SU-DHL-6 (cell line): ENCODE data around the gene GRM3.

Experiments used
- H2AFZ ChIP-seq: fragments of 200-600 bp; sonication (generic); 2 replicates; pipeline ENCODE4 v1.6.1; 2014; ENCODE audit warnings: low read depth, mild to moderate bottlenecking, moderate library complexity, mixed read lengths, antibody characterized with exemption, low read length; ENCODE audit not compliant: severe bottlenecking
- H3F3A ChIP-seq: fragments of 200-600 bp; shearing (Covaris generic); 2 replicates; pipeline ENCODE4 v1.6.0; 2016; ENCODE audit warnings: antibody characterized with exemption, mild to moderate bottlenecking; ENCODE audit not compliant: insufficient read depth
- H3K27ac ChIP-seq: fragments of 200-600 bp; sonication (generic); 2 replicates; pipeline ENCODE4 v1.5.1; 2016; ENCODE audit warnings: low read depth, mild to moderate bottlenecking, low read length, moderate library complexity, mixed read lengths
- H3K27me3 ChIP-seq: fragments of 200-600 bp; sonication (generic), shearing (Covaris generic); 2 replicates; pipeline ENCODE4 v1.6.0; 2014; ENCODE audit warnings: mild to moderate bottlenecking, low read length
- H3K36me3 ChIP-seq: fragments of 200-600 bp; sonication (generic); 2 replicates; pipeline ENCODE4 v1.6.1; 2014; ENCODE audit warnings: mild to moderate bottlenecking, low read length, mixed read lengths
- H3K4me2 ChIP-seq: fragments of 300-600, 200-600 bp; shearing (Covaris generic), sonication (generic); 2 replicates; pipeline ENCODE4 v1.6.0; 2014; ENCODE audit warnings: low read length, low read depth, mild to moderate bottlenecking; ENCODE audit not compliant: poor library complexity, severe bottlenecking
- H3K4me3 ChIP-seq: fragments of 200-600 bp; sonication (generic); 2 replicates; pipeline ENCODE4 v1.5.1; 2014; ENCODE audit warnings: antibody characterized with exemption, low read length, mild to moderate bottlenecking, mixed read lengths; ENCODE audit not compliant: insufficient read depth, poor library complexity, severe bottlenecking
- H3K79me2 ChIP-seq: fragments of 200-600 bp; sonication (generic); 2 replicates; pipeline ENCODE4 v1.6.1; 2014; ENCODE audit warnings: mild to moderate bottlenecking, low read length, moderate library complexity; ENCODE audit not compliant: insufficient read depth
- H3K9ac ChIP-seq: fragments of 200-600 bp; sonication (generic); 2 replicates; pipeline ENCODE4 v1.7.0; 2014; ENCODE audit warnings: mild to moderate bottlenecking, low read length
- H3K9me2 ChIP-seq: fragments of 200-600 bp; sonication (generic); replicated peaks from 2 replicates; pipeline ENCODE4 v1.6.1; 2014; ENCODE audit warnings: low read length; ENCODE audit not compliant: insufficient read depth
- H3K9me3 ChIP-seq: fragments of 200-600 bp; sonication (generic); 2 replicates; pipeline ENCODE4 v1.6.1; 2014; ENCODE audit warnings: low read length, mixed read lengths; ENCODE audit not compliant: insufficient read depth
- H4K20me1 ChIP-seq: fragments of 200-600 bp; sonication (generic); 2 replicates; pipeline ENCODE4 v1.6.1; 2014; ENCODE audit warnings: low read depth, mild to moderate bottlenecking, antibody characterized with exemption, low read length, moderate library complexity, mixed read lengths
- EZH2phosphoT487 ChIP-seq: fragments of 200-600 bp; sonication (generic), shearing (Covaris generic); conservative IDR thresholded peaks from 2 replicates; pipeline ENCODE4 v1.6.1; 2018; ENCODE audit warnings: mild to moderate bottlenecking, antibody characterized with exemption, low read length, moderate library complexity, mixed read lengths
- TF ChIP-seq, protein P1 (sequence below): fragments of 200-600 bp; sonication (generic); IDR thresholded peaks from one replicate; pipeline ENCODE4 v1.5.1; 2017; ENCODE audit warnings: antibody characterized with exemption, mild to moderate bottlenecking, low read length, moderate library complexity; ENCODE audit not compliant: insufficient read depth, poor library complexity, severe bottlenecking

Gene GRM3

DNA sequence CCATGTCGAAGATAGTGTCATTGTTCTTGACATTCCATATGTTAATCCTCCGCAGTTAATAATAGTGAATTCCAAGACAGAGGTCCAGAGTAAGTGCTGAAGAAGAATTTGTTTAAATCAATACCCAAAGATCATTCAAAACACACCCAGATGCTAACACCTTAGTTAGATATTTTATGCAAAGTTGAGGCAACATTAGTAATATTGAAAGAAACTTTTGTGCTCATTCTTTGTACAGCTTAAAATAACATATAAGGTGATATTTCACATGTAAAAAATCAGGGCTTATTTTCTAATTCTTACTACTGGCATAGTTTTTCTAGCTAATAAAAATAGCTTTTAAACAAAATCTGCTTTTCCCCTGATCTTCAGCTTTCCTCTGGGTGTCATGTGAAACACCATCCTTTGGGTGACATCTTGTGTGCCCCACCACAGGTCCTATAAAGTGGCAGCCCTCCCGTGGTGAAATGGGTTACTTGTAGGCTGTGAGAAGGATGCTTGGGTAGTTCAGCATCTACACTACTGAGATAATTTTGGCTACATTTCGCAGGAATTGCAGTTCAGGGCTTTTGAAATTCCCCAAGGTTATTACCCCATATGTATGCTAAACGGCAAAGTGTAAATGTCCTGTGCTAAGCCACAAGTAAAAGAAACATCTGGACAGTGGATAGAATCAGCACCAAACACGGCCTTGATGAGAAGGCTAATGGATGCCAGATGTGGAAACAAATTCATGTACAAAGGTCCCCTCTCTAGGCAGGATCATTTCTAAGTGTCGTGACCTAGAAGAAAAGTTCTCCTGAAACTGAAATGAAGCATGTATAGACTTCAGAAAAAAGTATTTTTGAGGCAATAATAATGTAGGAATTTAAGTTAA lies 105.4 kb downstream of the GRM3 start:
- Histone ChIP-seq H3K9ac (no peak overlapping the region), H3K9me3 (no peaks in the 10 kb centered on the region), H3K4me2 (no peak overlapping the region), H3F3A (no peaks in the 10 kb centered on the region), H4K20me1 (no peaks in the 10 kb centered on the region), H3K4me3 (no peak overlapping the region), H3K27ac (no peak overlapping the region), H3K36me3 (no peaks in the 10 kb centered on the region), H3K79me2 (no peaks in the 10 kb centered on the region), H2AFZ (no peak overlapping the region), H3K9me2 (no peaks in the 10 kb centered on the region), H3K27me3 (no peaks in the 10 kb centered on the region)
- no peak for TF ChIP-seq EZH2phosphoT487
- TF ChIP-seq, protein P1, sequence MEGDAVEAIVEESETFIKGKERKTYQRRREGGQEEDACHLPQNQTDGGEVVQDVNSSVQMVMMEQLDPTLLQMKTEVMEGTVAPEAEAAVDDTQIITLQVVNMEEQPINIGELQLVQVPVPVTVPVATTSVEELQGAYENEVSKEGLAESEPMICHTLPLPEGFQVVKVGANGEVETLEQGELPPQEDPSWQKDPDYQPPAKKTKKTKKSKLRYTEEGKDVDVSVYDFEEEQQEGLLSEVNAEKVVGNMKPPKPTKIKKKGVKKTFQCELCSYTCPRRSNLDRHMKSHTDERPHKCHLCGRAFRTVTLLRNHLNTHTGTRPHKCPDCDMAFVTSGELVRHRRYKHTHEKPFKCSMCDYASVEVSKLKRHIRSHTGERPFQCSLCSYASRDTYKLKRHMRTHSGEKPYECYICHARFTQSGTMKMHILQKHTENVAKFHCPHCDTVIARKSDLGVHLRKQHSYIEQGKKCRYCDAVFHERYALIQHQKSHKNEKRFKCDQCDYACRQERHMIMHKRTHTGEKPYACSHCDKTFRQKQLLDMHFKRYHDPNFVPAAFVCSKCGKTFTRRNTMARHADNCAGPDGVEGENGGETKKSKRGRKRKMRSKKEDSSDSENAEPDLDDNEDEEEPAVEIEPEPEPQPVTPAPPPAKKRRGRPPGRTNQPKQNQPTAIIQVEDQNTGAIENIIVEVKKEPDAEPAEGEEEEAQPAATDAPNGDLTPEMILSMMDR = no peak

DNA sequence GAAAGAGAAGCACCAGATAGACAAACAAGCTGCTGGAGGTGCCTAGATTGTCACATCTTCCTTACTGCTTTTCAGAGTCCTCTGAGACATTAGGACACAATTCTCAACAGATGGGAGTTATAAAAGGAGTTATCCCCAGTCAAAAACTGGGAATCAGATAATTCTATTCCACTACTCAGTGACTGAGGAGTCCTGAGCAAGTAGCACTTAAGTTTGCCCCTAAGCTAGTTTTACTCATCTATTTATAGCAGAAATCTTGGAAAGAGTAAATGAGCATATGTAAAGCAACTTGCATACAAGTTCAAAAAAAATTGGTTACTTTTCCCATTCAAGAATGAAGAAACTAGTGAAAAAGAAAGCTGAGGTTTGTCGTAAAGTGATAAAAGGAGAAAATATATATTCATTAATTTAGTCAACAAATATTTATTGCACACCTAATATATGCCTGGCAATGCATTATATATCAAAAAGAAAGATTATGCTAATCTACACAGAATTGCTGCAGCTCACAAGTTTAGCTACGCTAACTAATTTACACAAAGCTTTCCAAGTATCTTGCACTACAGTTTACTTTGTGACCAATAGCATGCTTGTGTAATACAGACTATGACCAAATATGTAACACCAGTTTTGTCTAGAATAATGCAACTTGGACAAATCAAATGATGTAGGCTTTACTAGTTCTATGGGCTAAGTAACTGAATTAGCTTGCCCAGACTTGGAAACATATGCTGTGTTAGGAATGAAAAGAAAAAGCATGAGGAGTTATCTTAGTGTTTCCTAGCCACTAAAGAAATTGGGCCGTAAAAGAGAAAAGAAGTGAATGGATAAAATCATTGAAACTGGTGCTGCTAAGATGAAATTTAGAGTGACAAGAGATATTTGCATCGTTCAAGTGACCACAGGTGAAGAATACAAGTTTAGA lies 106.3 kb downstream of the GRM3 start:
- Histone ChIP-seq H3K27ac (no peak overlapping the region), H3K4me2 (no peak overlapping the region), H3K9ac (no peak overlapping the region), H3K79me2 (no peaks in the 10 kb centered on the region), H2AFZ (no peak overlapping the region), H4K20me1 (no peaks in the 10 kb centered on the region), H3K27me3 (no peaks in the 10 kb centered on the region), H3K36me3 (no peaks in the 10 kb centered on the region), H3F3A (no peaks in the 10 kb centered on the region), H3K9me3 (no peaks in the 10 kb centered on the region), H3K9me2 (no peaks in the 10 kb centered on the region), H3K4me3 (no peak overlapping the region)
- TF ChIP-seq EZH2phosphoT487 = no peak
- TF ChIP-seq, protein P1 = no peak

DNA sequence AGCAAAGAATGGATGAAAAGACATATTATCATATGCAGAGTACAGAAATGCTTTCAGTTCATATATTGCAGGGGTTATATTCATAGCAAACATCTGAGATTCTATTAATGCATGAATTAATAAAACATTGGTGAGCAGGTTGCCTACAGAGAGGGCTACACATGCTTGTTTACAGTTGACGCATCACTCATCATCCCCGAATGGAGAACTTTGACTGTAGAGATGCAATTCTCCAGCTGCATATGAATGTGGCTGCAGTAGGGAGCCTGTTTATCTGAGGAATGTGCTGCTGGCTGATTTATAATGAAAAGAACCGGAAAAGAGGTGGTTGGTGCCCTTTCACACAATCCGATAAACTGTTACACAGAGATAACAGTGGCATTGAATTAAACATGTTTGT lies 116.5 kb downstream of the GRM3 start:
- Histone ChIP-seq H3K36me3 (no peaks in the 10 kb centered on the region), H3K79me2 (no peaks in the 10 kb centered on the region), H3K27me3 (no peaks in the 10 kb centered on the region), H3F3A (no peaks in the 10 kb centered on the region), H3K4me3 (no peak overlapping the region), H4K20me1 (no peaks in the 10 kb centered on the region), H3K9me2 (no peaks in the 10 kb centered on the region), H3K4me2 (no peak overlapping the region), H2AFZ (no peak overlapping the region), H3K9ac (no peak overlapping the region), H3K9me3 (no peaks in the 10 kb centered on the region), H3K27ac (no peak overlapping the region)
- TF ChIP-seq, protein P1 = no peak
- TF ChIP-seq EZH2phosphoT487 = no peak
